SJCRH30 (cell line): ENCODE data around the gene DACT3. TPM values are rescaled to one million over a fixed set of nuclear protein-coding genes. Genes with fewer than 3 reads are reported as not detected.

Experiments
- DNase-seq, 2 experiments: peaks; one replicate each; pipeline ENCODE4 v3.0.0-alpha.2; 2015 to 2020
- H3K27ac ChIP-seq: fragments of 250-450 bp; sonication (Bioruptor Pico); 2 replicates; pipeline ENCODE4 v1.5.1; 2020; ENCODE audit warnings: mild to moderate bottlenecking, moderate library complexity
- H3K27me3 ChIP-seq: fragments of 250-450 bp; sonication (Bioruptor Pico); 2 replicates; pipeline ENCODE4 v1.5.1; 2020; ENCODE audit warnings: mild to moderate bottlenecking, moderate library complexity
- H3K36me3 ChIP-seq: fragments of 250-450 bp; sonication (Bioruptor Pico); 2 replicates; pipeline ENCODE4 v1.5.1; 2020; ENCODE audit warnings: mild to moderate bottlenecking, moderate library complexity
- H3K4me1 ChIP-seq: fragments of 250-450 bp; sonication (Bioruptor Pico); 2 replicates; pipeline ENCODE4 v1.5.1; 2020; ENCODE audit warnings: mild to moderate bottlenecking, moderate library complexity
- H3K4me3 ChIP-seq: fragments of 250-450 bp; sonication (Bioruptor Pico); 2 replicates; pipeline ENCODE4 v1.5.1; 2020; ENCODE audit warnings: mild to moderate bottlenecking, moderate library complexity
- H3K9me3 ChIP-seq: fragments of 250-450 bp; sonication (Bioruptor Pico); replicated peaks from 2 replicates; pipeline ENCODE4 v1.5.1; 2020; ENCODE audit warnings: mild to moderate bottlenecking, moderate library complexity
- total RNA-seq: library from RNA; depleted of rRNA; stranded (reverse); fragments of >200 nt; shearing (Covaris generic); gene quantifications from 2 replicates; pipeline ENCODE4 v1.2.3, GENCODE V29; 2014

The DACT3 gene
- total RNA-seq, 1 experiment from 2014 or later = 2.6 TPM

DNA sequence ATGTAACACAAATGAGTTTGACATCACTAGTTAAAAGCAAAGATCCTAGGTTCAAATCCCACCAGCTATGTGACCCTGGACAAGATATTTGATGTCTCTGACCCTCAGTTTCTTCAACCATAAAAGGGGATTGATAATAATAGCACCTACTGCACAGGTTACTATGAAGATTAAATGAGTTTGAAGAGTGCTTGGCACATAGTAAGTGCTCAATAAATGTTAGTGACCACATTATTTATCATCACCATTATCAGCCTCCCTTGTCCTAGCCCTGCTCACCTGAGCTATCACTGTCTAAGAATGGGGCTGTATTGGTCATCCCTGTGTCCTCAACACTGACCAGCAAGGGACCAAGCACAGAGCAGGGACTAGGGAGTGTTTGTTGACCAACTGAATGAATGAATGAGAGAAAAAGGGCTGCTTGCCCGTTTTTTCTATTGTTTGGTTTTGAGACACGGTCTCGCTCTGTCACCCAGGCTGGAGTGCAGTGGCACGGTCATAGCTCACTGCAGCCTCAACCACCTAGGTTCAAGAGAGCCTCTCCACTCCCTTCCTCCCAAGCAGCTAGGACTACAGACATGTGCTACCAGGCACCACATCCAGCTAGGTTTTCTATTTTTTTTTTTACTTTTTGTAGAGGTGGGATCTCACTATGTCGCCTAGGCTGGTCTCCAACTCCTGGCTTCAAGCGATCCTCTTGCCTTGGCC is 26.6 kb upstream of the DACT3 start:
- Histone ChIP-seq H3K27me3 (no peaks in the 10 kb centered on the region), H3K4me1 (no peaks in the 10 kb centered on the region), H3K27ac (no peak overlapping the region), H3K36me3 (peaks cover 29% of the 10 kb centered on the region; the same call in 1 of the 2 replicates), H3K4me3 (no peak overlapping the region), H3K9me3 (no peaks in the 10 kb centered on the region)
- DNase-seq = no peak

DNA sequence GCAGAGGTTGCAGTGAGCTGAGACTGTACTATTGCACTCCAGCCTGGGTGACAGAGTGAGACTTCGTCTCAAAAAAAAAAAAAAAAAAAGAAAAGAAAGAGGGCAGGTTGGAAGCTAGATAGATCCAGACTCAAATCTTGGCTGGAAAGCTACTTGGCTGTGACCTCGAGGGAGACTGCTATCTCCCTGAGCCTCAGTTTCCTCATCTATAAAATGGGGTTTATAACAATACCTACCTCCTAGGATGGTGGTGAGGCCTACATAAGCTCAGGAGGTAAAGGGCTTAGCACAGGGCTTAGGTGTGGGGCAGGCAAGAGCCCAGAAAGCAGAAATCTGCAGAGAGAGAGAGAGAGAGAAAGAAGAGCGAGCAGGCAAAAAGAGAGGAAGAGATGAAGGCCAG is 24.2 kb upstream of the DACT3 start:
- H3K27ac ChIP-seq = no peak overlapping the region
- no peak for DNase-seq
- no peak overlapping the region for H3K4me3 ChIP-seq
- H3K27me3 ChIP-seq = no peaks in the 10 kb centered on the region
- H3K36me3 ChIP-seq = peaks cover 9% of the 10 kb centered on the region; the same call in 1 of the 2 replicates
- no peaks in the 10 kb centered on the region for H3K4me1 ChIP-seq
- H3K9me3 ChIP-seq = no peaks in the 10 kb centered on the region

DNA sequence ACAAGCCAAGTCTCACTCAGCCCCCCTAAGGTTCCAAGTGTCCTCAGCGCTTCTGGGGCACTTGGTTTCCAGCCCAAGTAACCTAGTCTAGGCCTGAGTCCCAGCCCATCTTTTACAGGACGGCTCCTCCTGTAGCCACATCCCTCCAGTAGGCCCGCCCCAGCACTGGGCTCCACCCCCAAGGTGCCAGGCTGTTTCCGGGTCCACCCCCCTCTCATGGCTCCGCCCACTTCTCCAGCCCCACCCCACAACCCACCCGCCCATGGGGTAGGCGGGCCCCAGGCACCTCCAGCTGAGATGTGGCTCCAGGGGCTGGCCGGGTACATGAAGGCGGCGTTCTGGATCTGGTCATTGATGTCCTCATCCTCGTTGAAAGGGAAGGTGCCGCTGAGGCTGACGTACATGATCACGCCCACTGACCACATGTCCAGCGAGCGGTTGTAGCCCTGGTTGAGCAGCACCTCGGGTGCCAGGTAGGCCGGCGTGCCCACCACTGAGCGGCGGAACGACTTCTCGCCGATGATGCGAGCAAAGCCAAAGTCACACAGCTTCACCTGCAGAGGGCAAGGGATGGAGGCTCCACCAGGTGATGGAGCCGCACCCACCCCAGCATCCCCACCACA is 17.2 kb upstream of the DACT3 start:
- no peaks in the 10 kb centered on the region for H3K9me3 ChIP-seq
- DNase-seq = peak; percentile 52 to 56
- H3K4me3 ChIP-seq = no peak overlapping the region

GRCh38 chr19:46674416-46675178 is 13.6 kb upstream of the DACT3 start:
- no peaks in the 10 kb centered on the region for H3K4me1 ChIP-seq
- H3K4me3 ChIP-seq = no peak overlapping the region
- H3K27ac ChIP-seq = no peak overlapping the region
- H3K36me3 ChIP-seq = 0 out of 2 replicates have a peak, but pooled peaks cover 5% of the 10 kb centered on the region
- DNase-seq = peak in 1 of 2 experiments; percentile 50
- no peaks in the 10 kb centered on the region for H3K9me3 ChIP-seq
- H3K27me3 ChIP-seq = no peaks in the 10 kb centered on the region

More for the DNA sequence above, 17.2 kb upstream of the DACT3 start:
- Histone ChIP-seq H3K27ac (no peak overlapping the region), H3K4me1 (no peaks in the 10 kb centered on the region), H3K27me3 (no peaks in the 10 kb centered on the region), H3K36me3 (0 out of 2 replicates have a peak, but pooled peaks cover 5% of the 10 kb centered on the region)

DNA sequence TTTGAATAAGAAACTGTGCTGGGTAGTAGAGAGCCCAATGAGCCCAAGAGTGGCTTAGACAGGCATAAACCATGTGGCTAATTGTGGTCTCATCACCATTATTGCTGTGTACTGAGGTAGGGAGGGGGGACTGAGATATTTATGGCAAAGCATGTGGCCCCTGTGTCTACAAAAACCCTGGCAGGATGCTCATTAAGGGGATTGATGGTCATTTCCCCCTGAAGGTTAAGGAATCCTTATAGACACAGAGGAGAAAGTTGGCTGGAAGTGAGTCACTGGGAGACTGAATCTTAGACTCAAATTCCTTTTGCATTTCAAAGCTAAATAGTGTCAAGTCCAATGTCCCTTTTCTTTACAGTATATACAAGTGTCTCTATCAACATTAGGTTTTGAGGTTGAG is 9.8 kb upstream of the DACT3 start:
- H3K4me1 ChIP-seq = no peaks in the 10 kb centered on the region
- no peak overlapping the region for H3K27ac ChIP-seq
- no peak for DNase-seq
- no peaks in the 10 kb centered on the region; the same call in 1 of the 2 replicates for H3K27me3 ChIP-seq
- no peak overlapping the region for H3K4me3 ChIP-seq
- H3K36me3 ChIP-seq = no peaks in the 10 kb centered on the region
- no peaks in the 10 kb centered on the region for H3K9me3 ChIP-seq

DNA sequence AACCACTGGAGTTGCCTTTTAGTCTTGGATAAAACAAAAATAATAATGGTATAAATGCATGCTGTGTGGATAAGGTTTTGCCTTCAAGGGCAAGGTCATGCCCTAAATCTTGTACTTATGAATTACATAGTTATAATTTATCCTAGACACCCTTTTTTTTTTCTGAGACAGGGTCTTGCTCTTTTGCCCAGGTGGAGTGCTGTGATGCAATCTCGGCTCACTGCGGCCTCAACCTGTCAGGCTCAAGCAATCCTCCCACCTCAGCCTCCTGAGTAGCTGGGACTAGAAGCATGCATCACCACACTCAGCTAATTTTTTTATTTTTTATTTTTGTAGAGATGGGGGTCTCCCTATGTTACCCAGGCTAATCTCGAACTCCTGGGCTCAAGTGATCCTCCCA is 7.7 kb upstream of the DACT3 start:
- Histone ChIP-seq H3K27me3 (no peaks in the 10 kb centered on the region; the same call in 1 of the 2 replicates), H3K9me3 (no peaks in the 10 kb centered on the region), H3K4me3 (no peak overlapping the region), H3K36me3 (no peaks in the 10 kb centered on the region), H3K4me1 (no peaks in the 10 kb centered on the region), H3K27ac (no peak overlapping the region)
- no peak for DNase-seq

DNA sequence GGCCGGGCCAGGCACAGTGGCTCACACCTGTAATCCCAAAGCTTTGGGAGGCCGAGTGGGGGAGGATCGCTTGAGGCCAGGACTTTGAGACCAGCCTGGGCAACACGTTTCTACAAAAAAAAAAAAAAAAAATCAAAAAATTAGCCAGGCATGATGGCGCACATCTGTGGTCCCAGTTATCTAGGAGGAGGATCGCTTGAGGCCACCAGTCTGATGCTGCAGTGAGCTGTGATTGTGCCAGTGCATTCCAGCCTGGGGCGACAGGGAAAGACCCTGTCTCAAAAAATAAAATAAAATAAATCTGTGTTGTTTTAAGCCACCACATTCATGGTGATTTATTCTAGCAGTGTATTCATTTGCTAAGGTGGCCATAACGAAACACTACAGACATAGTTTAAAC is 4.1 kb upstream of the DACT3 start:
- Histone ChIP-seq H3K9me3 (no peaks in the 10 kb centered on the region), H3K4me3 (no peak overlapping the region), H3K27ac (no peak overlapping the region), H3K4me1 (peaks cover 6% of the 10 kb centered on the region; the same call in 1 of the 2 replicates), H3K36me3 (no peaks in the 10 kb centered on the region), H3K27me3 (no peaks in the 10 kb centered on the region; the same call in 1 of the 2 replicates)
- no peak for DNase-seq

- no peak overlapping the region; the same call in 1 of the 2 replicates for H3K27ac ChIP-seq
- DNase-seq = peak; percentile 86 to 88
- peak overlapping the region; percentile 21; the same call in 1 of the 2 replicates for H3K4me3 ChIP-seq
- no peaks in the 10 kb centered on the region for H3K36me3 ChIP-seq
- H3K4me1 ChIP-seq = peaks cover 8% of the 10 kb centered on the region; the same call in 1 of the 2 replicates
- H3K27me3 ChIP-seq = no peaks in the 10 kb centered on the region; the same call in 1 of the 2 replicates
- no peaks in the 10 kb centered on the region for H3K9me3 ChIP-seq
These were observed 982 bp upstream of the DACT3 start for GRCh38 chr19:46661735-46662592.

DNA sequence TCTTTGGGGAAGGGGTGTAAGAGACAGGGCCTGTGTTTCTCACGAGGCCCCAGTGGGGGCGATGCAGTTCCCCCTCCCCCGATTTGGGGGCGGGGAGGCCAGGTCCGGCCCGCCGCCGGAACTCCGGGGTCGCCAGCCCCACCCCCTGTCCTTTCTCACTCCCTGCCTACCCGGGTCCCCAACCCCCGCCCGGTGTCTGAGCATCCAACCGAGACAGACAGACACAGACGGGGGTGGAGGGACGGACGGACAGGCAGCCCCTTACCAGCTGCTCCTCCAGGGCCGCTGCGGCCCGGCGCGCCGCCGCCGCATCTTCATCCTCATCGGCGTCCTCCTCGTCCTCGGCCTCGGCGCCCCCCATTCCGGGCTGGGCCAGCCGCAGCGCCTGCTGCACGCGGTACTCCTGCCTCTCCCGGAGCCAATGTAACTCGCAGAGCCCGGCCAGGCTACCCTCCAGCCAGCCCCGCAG is 397 bp downstream of the DACT3 start:
- Histone ChIP-seq H3K27ac (no peak overlapping the region), H3K27me3 (no peaks in the 10 kb centered on the region), H3K9me3 (no peaks in the 10 kb centered on the region), H3K4me3 (peak overlapping the region; percentile 59), H3K4me1 (peaks cover 8% of the 10 kb centered on the region; the same call in 1 of the 2 replicates), H3K36me3 (no peaks in the 10 kb centered on the region)
- no peak for DNase-seq

- no peaks in the 10 kb centered on the region for H3K27me3 ChIP-seq
- no peaks in the 10 kb centered on the region for H3K36me3 ChIP-seq
- no peaks in the 10 kb centered on the region for H3K9me3 ChIP-seq
- peak; percentile 42 to 48 for DNase-seq
- peaks cover 8% of the 10 kb centered on the region; the same call in 1 of the 2 replicates for H3K4me1 ChIP-seq
- H3K4me3 ChIP-seq = peak overlapping the region; percentile 59
- no peak overlapping the region for H3K27ac ChIP-seq
These were observed 919 bp downstream of the DACT3 start for GRCh38 chr19:46660008-46660517.

GRCh38 chr19:46659151-46660007 is 1.6 kb downstream of the DACT3 start:
- H3K4me1 ChIP-seq = peaks cover 8% of the 10 kb centered on the region; the same call in 1 of the 2 replicates
- peak; percentile 48 to 57 for DNase-seq
- H3K27ac ChIP-seq = no peak overlapping the region
- no peaks in the 10 kb centered on the region for H3K9me3 ChIP-seq
- peak overlapping the region; percentile 59 for H3K4me3 ChIP-seq
- H3K36me3 ChIP-seq = no peaks in the 10 kb centered on the region
- H3K27me3 ChIP-seq = no peaks in the 10 kb centered on the region

DNA sequence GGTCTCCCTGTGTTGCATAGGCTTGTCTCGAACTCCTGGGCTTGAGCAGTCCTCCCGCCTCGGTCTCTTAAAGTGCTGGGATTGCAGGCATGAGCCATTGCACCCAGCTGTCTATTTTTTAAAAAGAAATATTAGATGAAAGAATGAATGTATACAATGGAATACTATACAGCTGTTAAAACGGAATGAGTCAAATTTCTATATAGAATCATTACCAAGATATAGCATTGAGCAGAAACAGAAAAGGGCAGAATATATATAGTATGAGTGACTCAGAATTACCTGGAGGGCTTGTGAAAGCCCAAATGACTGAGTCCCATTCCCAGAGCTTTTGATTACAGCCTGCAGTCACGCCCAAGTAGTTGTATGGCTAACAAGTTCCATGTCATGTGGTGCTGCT is 4.4 kb downstream of the DACT3 start:
- H3K27ac ChIP-seq = no peak overlapping the region
- no peaks in the 10 kb centered on the region for H3K36me3 ChIP-seq
- DNase-seq = no peak
- peaks cover 5% of the 10 kb centered on the region for H3K4me1 ChIP-seq
- no peaks in the 10 kb centered on the region for H3K27me3 ChIP-seq
- H3K4me3 ChIP-seq = no peak overlapping the region
- H3K9me3 ChIP-seq = no peaks in the 10 kb centered on the region

- peak overlapping the region; percentile 31 for H3K4me3 ChIP-seq
- H3K9me3 ChIP-seq = no peaks in the 10 kb centered on the region
- H3K27ac ChIP-seq = peak overlapping the region; percentile 33; the same call in 1 of the 2 replicates
- no peaks in the 10 kb centered on the region for H3K36me3 ChIP-seq
- no peaks in the 10 kb centered on the region; the same call in none of the 2 replicates for H3K4me1 ChIP-seq
- peak; percentile 58 to 62 for DNase-seq
- H3K27me3 ChIP-seq = no peaks in the 10 kb centered on the region
These were observed 6.3 kb downstream of the DACT3 start for GRCh38 chr19:46654621-46655152.
